Hematopoietic multipotent progenitor cell treated with erythropoietin and hydrocortisone succinate and interleukin-3 and kit ligand, for 8 days (in vitro differentiated cells): Measurements from ENCODE around the gene IKBKE.

Experiments used
- DNase-seq: peaks from one replicate; pipeline ENCODE4 v3.0.0-alpha.2; 2015

Gene IKBKE

DNA sequence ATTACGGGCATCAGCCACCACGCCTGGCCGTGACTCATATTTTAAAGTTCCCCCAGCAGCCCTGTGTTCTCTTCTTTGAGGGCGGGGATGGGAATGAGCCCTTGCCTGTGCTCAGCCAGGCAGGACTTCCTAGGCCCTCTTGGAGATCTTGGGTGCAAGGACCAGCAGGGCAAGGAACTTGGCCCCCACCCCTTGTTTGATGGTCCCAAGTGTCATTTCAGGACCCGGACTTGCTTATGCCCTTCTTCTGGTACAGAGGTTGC lies 46.4 kb downstream of the IKBKE start:
- no peak for DNase-seq

- DNase-seq, result no peak
Measured at GRCh38 chr1:206517784-206518183, 47.5 kb downstream of the IKBKE start.

DNA sequence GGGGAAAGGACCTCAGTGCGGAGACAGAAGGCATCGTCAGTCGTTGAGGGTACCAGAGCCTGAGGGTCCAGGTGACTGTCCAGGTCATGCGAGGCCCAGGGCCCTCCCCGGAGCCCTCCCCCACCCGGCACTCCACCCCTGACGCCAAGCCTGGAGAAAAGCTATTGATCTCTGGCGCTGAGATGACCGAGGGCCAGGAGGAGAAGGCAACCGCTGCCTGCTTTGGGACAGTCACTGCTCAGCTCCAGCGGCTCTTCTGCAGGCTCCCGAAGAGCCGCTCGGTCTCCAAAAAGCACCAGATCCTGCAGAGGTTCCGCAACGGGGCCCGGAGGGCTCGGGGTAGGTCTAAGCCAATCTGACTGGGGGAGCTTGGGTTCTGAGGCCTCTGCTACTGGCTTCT lies 47.9 kb downstream of the IKBKE start:
- no peak for DNase-seq

GRCh38 chr1:206518743-206519142 lies 48.5 kb downstream of the IKBKE start:
- DNase-seq, result no peak

DNA sequence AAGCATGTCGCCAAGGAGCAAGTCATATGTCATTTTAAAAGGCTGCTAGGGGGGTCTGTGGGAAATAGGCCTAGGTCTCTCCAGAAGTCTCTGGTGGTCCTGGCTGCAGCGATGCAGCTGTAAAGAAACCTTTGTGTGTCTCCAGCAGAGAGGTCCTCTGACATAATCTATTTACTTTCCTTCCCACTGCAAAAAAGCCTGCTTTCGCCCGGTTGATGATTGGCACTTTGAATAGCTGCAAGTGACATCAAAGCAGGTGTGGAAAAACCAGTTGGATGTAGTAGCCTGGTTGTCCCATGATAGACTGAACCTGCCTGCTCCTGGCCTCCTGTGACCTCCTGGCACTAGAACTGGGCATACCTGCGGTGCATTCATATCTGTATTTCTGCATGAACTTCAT lies 50.9 kb downstream of the IKBKE start:
- no peak for DNase-seq

DNA sequence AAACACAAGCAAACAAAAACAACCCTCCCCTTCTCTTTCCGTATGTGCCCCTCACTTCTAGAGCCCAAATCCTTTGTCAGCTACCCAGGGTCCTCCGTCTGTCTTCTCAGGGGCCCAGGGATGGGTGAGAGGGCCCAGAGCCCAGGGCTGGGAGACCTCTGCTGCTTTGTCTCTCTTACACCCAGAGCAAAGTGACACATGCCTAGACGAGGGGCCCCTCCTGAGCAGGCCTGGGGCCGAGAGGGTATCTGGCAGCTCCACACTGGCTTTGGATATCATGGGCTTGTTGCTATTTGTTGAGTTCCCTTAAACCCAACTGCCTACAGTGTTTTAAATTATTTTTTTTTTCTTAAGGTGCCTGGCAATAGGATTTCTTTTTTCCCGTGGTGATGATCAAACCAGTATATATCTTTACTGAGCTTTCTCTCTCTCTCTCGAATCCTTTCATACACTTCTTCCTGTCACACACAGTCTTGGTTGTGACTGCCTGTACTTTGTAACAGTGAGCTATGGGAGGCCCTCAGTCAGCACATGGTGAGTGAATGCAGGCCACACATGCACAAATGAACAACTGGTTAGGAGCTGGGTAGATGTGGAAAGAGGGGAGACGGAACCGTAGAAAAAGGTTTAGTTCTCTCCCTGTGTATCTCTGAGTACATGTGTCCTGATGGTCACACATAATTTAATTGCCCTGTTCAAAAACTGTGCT lies 51.6 kb downstream of the IKBKE start:
- no peak for DNase-seq

GRCh38 chr1:206524739-206525364 lies 54.6 kb downstream of the IKBKE start:
- DNase-seq, result peak; percentile 23

GRCh38 chr1:206526064-206526911 lies 56.0 kb downstream of the IKBKE start:
- DNase-seq, result no peak

GRCh38 chr1:206529425-206529824 lies 59.1 kb downstream of the IKBKE start:
- DNase-seq, result no peak

DNA sequence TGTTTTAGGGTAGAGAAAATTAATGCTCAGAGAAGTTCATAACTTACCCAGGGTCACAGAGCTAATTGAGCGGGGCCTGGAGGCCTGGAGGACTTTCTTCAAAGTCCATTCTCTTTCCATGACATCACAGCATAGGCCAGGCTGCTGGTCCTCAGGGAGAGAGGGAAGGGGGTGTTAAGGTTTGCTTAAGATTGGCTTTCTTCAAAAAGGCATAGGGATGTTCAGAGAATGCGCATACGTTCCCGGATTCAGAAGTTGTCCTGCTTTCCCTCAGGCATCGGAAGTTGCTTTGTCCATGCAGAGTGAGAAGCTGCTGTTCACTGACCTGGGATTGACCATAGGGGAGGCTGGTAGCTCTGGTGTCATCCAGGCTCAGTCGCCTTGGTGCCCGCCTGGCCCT lies 62.1 kb downstream of the IKBKE start:
- DNase-seq, result no peak

DNA sequence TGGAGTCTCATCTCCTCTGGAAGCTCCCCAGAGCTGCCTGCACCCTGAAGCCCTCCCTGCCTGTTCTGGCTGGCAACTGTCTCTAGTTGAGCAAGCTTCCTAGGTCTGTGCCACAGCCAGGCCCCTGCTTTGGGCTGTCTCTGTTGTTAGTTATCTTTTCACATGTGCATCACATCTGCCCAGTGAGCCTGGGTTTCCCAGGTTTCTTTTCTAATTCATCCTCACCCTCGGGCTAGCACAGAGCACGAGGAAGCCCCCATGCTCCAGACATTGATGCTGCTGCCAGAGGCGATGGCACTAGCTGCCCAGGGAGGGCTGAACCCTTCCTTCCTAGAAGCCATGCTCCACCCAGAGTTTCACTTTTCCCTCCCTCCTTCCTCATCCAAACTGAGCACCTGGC lies 64.3 kb downstream of the IKBKE start:
- no peak for DNase-seq

- no peak for DNase-seq
Measured at GRCh38 chr1:206535853-206536188, 65.5 kb downstream of the IKBKE start.

DNA sequence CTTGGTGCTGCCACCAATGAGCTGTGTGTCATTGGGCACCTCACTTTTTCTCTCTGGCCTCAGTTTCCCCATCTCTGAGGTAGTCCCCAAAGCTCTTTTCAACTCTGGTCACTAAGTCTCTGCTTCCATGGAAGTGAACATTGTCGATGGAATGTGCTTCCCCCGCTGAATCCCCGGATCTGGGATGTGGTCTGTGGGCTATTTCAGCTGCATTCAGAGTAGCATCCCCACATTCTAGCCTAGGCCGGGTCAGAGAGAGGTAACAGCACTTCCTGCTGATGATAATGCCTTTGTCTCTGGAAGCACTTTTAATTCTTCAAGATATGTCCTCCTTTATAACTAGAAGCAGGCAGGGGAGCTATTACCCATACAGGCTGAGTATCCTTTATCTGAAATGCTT lies 66.9 kb downstream of the IKBKE start:
- no peak for DNase-seq

DNA sequence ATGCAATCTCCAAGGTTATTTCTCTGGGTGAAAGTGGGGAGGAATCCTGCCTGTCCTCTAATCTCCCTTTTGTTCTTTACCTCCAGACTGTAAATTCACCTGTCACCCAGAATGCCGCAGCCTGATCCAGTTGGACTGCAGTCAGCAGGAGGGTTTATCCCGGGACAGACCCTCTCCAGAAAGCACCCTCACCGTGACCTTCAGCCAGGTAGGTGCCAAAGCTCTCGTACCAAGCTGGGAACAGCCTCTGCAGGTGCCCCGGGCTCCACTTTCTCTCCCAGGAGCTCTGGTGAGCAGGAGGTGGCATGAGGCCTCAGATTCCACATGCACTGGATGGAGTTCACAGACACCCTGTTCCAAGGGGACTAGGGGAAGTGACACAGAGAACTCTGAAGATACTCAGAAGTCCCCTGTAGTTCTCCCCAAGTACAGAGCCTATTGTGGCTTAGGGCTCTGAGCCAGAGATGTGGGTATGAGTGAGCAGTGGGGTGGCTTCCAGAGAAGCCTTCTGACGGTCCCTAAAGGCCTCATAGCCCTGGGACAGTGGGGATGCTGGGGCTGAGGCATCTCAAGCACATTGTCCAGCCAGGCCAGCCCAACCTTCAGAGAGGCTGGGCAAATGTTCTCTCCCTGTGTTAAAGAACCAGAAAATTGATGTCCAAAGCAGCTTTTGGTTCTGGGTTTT lies 68.0 kb downstream of the IKBKE start:
- DNase-seq, result no peak

DNA sequence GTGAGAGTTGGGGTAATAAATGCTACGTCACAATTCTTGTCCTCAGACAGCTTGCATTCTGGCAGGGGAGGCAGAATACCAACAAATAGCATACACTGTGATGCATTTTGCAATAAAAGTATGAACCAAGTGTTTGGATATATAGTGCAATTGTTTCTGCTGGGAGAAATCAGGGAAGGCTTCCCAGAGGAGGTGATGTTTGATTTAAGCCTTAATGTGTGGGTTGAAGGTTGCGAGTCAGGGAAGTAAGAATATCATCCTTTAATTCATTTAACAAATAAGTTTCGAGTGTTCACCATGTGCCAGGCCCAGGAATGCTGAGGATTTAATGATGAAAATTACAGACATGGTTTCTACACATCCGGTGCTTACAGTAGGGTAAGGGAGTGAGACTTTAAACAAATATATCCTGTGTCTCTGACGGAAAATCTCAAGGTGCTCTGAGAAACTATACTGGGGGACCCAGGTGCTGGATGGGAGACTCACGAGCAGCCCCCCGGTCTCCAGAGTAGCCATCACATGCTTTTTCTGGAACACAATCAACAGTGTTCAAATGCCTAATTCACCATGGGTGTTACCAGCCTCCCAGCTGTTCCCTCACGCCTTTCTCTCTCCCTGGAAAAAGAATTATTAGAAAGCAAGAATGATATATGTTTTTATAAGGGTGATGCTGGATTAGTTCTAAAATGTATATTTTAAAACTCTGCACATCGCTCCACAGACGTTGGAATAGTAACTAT lies 68.8 kb downstream of the IKBKE start:
- no peak for DNase-seq

DNA sequence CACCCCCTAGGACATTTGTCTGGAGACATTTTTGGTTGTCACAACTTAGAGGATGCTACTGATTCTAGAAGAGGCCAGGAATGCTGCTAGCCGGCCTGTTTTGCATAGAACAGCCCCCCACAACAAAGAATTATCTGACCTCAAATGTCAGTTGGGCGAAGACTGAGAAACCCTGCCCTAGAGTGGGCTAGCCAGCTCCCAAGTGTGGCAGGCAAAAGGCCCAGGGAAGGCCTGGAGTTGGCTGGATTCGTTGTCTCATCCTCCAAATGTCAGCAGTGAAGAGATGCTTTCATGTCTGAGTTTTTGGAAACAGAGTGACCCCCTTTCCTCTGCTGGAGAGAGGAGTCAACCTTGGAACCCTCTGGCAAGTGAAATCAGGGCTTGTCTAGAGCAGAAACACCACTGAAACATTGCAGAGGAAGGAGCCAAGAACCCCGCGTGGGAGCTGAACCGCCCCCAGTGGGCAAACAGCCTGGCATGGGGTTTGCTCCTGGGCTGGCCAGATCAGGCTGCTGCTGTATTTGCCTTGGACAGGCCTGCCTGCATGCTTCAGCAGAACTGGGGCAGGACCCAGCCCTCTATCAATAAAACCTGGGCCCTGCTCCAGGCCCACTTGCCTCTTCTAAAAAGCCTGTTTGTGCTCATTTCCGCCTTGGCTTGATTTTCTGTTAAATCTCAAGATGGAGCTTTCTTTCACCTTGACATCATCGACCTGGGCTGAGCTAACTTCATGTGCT lies 69.9 kb downstream of the IKBKE start:
- DNase-seq, result no peak

DNA sequence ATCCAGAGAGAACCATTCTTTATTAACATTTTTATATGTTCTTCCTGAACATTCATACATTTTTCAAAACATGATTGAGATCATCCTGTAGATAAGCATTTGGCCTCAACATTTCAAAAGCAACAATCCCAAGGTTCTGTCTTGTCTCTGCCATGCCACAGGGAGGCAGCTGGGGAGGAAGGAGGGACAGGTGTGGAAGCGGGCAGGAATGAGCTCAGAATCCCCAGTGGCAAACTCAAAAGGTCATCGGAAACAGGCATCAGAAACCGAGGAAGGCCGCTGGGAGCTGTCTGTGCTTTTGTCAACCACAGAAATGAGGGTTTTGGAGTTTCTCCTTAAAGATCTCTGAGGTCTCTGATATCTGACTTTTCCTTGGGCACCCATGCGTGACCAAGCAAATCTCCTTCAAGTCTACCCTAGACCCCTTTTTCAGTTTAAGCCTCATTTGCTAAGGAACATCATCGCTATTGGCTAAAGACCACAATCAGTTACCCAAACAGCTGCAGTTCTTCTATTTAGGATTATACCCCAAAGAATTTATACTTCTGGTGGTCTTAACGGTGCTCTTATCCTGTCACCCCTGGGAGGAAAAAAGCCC lies 71.1 kb downstream of the IKBKE start:
- no peak for DNase-seq

GRCh38 chr1:206544562-206545257 lies 74.4 kb downstream of the IKBKE start:
- DNase-seq, result peak; percentile 75

DNA sequence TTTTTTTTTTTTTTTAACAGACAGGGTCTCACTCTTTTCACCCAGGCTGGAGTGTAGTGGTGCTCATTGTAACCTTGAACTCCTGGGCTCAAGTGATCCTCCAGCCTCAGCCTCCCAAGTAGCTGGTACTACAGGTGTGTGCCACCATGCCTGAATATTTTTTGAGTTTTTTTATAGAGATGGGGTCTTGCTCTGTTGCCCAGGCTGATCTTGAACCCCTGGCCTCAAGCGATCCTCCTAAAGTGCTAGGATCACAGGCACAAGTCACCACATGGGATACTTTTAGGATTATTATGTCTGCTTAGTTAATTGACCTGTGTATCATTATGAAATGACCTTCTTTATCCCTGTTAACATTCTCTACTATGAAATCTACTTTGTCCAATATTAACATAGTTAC lies 75.1 kb downstream of the IKBKE start:
- no peak for DNase-seq
